ENCODE results near the gene BBS7. TPM values are rescaled to one million over a fixed set of nuclear protein-coding genes. Genes with fewer than 3 reads are reported as not detected.

Gene BBS7
- total and polyA plus RNA-seq, 2 donors (not counting 1 experiment from before 2014, with no cell fraction given): 22.5 to 22.7 TPM

DNA sequence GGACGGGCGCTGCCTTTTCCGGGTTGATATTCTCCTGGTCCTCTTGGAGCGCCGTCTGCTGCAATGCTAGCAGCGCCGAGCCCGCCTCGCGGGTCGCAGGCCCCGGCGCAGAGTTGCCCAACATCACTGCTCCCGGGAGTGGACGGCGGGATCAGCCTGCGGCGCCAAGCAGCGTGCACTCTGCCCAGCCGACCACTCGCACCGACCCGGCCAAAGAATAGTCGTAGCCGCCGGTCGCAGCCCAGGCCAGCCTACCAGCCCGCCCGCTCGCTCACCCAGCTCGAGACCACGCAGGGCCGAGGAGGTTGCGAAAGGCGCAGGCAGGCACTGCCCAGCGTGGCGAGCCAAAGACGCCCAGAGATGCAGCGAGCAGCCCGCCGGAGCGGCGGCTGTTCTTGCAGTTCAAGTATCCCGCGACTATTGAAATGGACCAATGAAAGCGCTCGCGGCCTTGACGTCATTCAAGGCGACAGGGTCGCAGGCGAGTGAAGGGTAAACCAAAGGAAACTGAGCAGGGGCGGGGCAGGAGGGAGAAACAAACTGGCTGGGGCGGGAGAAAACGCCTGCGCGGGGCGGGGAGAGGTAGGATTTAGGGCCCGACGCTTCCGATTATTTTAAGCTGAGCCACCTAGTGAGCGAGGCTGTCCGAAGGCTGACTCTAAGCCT is 46.6 kb downstream of the BBS7 start, which contains the start of gene CCNA2:
Gene CCNA2 (minus strand): TSS at position 379 of the 666 bp plus-strand sequence. CDS start 255 bp downstream, at position 124.
- no peaks in the 10 kb centered on the region for H4K20me1 ChIP-seq (ENCODE audit: control insufficient read depth, extremely low read depth, insufficient read depth, low read length)
- no peak for TF ChIP-seq EZH2 (IDR thresholded peaks at IDR 0.05; ENCODE audit: low read length, missing control alignments)
- TF ChIP-seq, protein P1, sequence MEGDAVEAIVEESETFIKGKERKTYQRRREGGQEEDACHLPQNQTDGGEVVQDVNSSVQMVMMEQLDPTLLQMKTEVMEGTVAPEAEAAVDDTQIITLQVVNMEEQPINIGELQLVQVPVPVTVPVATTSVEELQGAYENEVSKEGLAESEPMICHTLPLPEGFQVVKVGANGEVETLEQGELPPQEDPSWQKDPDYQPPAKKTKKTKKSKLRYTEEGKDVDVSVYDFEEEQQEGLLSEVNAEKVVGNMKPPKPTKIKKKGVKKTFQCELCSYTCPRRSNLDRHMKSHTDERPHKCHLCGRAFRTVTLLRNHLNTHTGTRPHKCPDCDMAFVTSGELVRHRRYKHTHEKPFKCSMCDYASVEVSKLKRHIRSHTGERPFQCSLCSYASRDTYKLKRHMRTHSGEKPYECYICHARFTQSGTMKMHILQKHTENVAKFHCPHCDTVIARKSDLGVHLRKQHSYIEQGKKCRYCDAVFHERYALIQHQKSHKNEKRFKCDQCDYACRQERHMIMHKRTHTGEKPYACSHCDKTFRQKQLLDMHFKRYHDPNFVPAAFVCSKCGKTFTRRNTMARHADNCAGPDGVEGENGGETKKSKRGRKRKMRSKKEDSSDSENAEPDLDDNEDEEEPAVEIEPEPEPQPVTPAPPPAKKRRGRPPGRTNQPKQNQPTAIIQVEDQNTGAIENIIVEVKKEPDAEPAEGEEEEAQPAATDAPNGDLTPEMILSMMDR (conservative IDR thresholded peaks at IDR 0.05 in 1 of 2, IDR thresholded peaks at IDR 0.05 in 1 of 2; ENCODE audit: low read depth in 1 of 2, low read length in 2 of 2): no peak
- H3K4me2 ChIP-seq (ENCODE audit: extremely low read depth, insufficient read depth, low read length): peak within 1 kb of the TSS; percentile 73
- H3K27ac ChIP-seq (ENCODE audit: insufficient read depth, low read length): peak within 1 kb of the TSS; percentile 73
- peak within 1 kb of the TSS; percentile 55 to 90 (median 78) for H3K4me3 ChIP-seq (replicated peaks in 1 of 4; ENCODE audit: control extremely low read depth in 1 of 4, insufficient read depth in 1 of 4, low read depth in 3 of 4, low read length in 4 of 4)
- DNase-seq (ENCODE audit: low read depth in 2 of 2): peak; percentile 95 to 97
- H3K36me3 ChIP-seq (ENCODE audit: control insufficient read depth, insufficient read depth, low read length): no peaks in the 10 kb centered on the region
- peaks cover 40% of the 10 kb centered on the region for H3K79me2 ChIP-seq (ENCODE audit: control insufficient read depth, insufficient read depth, low read length)
- H3K9me3 ChIP-seq (ENCODE audit: control insufficient read depth, insufficient read depth, low read depth, low read length): no peaks in the 10 kb centered on the region
- H2AFZ ChIP-seq (ENCODE audit: low read length): peak within 1 kb of the TSS; percentile 78
- H3K27me3 ChIP-seq (ENCODE audit: control insufficient read depth, insufficient read depth, low read length): no peaks in the 10 kb centered on the region
- peak within 1 kb of the TSS; percentile 58 for H3K9ac ChIP-seq (ENCODE audit: insufficient read depth, low read length)
- no peaks in the 10 kb centered on the region for H3K4me1 ChIP-seq (ENCODE audit: control insufficient read depth, extremely low read depth, insufficient read depth, low read length)

DNA sequence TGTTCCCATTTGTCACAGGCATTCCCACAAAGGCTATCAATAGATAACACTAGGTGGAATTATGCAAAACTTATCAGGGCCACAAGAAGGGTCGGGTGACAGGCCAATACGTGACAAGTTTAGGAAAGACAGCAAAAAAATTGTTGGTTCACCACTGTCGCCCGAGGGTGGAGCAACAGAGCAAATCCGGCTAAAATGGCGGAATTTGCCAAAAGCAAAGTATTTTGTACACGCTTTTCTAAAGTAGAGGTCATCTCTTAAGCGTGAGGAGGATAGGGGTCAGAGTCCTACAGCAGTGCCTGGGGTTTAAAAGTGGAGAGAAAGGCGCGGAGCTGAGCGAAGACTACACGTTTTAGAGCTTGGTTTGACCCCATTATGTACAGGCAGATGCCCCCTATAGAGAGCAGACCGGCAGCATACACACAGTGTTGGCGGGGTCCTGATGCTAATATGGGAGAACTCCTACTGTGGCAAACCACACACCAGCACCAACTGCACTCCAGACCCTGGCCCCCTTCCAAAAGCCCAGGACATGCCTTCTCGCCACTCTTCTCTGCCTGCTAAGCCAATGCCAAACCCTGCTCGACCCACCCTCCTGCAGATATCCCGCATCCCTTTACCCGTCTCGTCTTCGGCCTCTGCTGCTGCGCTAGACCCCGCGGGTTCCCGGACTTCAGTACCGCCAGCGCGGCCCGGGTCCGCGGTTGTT is 47.3 kb downstream of the BBS7 start:
- peak; percentile 24 to 37 for DNase-seq (ENCODE audit: low read depth in 2 of 2)
- H3K27me3 ChIP-seq (ENCODE audit: control insufficient read depth, insufficient read depth, low read length): no peaks in the 10 kb centered on the region
- peak overlapping the region; percentile 73 for H3K27ac ChIP-seq (ENCODE audit: insufficient read depth, low read length)
- H3K9ac ChIP-seq (ENCODE audit: insufficient read depth, low read length): peak overlapping the region; percentile 58
- H3K4me2 ChIP-seq (ENCODE audit: extremely low read depth, insufficient read depth, low read length): peak overlapping the region; percentile 53
- no peak for TF ChIP-seq EZH2 (IDR thresholded peaks at IDR 0.05; ENCODE audit: low read length, missing control alignments)
- TF ChIP-seq, protein P1 (conservative IDR thresholded peaks at IDR 0.05 in 1 of 2, IDR thresholded peaks at IDR 0.05 in 1 of 2; ENCODE audit: low read depth in 1 of 2, low read length in 2 of 2): peak; percentile 9 to 27
- no peaks in the 10 kb centered on the region for H4K20me1 ChIP-seq (ENCODE audit: control insufficient read depth, extremely low read depth, insufficient read depth, low read length)
- no peaks in the 10 kb centered on the region for H3K4me1 ChIP-seq (ENCODE audit: control insufficient read depth, extremely low read depth, insufficient read depth, low read length)
- H3K4me3 ChIP-seq (replicated peaks in 1 of 4; ENCODE audit: control extremely low read depth in 1 of 4, insufficient read depth in 1 of 4, low read depth in 3 of 4, low read length in 4 of 4): peak overlapping the region; percentile 55 to 90 (median 78)
- H3K36me3 ChIP-seq (ENCODE audit: control insufficient read depth, insufficient read depth, low read length): no peaks in the 10 kb centered on the region
- peaks cover 45% of the 10 kb centered on the region for H3K79me2 ChIP-seq (ENCODE audit: control insufficient read depth, insufficient read depth, low read length)
- H2AFZ ChIP-seq (ENCODE audit: low read length): peak overlapping the region; percentile 9
- H3K9me3 ChIP-seq (ENCODE audit: control insufficient read depth, insufficient read depth, low read depth, low read length): no peaks in the 10 kb centered on the region

DNA sequence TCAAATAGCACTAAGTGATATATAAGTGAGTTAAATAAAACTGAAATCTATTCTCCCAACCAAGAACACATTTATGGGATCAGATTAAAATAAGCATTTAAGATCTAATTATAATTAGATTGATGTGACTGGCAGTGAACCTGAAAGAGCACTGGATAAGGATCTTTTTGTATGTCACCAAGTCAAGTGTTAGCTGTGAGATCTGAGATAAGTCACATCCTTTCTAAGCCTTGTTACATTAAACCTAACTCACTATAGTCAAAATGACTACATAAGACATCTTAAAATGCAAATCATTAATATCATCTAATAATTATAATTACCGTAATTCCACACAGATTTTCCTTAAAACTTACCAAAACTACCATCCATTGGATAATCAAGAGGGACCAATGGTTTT is 48.2 kb downstream of the BBS7 start:
- Histone ChIP-seq H3K36me3 (ENCODE audit: control insufficient read depth, insufficient read depth, low read length) (no peaks in the 10 kb centered on the region), H3K79me2 (ENCODE audit: control insufficient read depth, insufficient read depth, low read length) (peaks cover 48% of the 10 kb centered on the region), H3K4me2 (ENCODE audit: extremely low read depth, insufficient read depth, low read length) (peak overlapping the region; percentile 53), H4K20me1 (ENCODE audit: control insufficient read depth, extremely low read depth, insufficient read depth, low read length) (no peaks in the 10 kb centered on the region), H3K27ac (ENCODE audit: insufficient read depth, low read length) (no peak overlapping the region), H3K4me1 (ENCODE audit: control insufficient read depth, extremely low read depth, insufficient read depth, low read length) (no peaks in the 10 kb centered on the region), H3K9me3 (ENCODE audit: control insufficient read depth, insufficient read depth, low read depth, low read length) (no peaks in the 10 kb centered on the region), H3K9ac (ENCODE audit: insufficient read depth, low read length) (no peak overlapping the region), H2AFZ (ENCODE audit: low read length) (no peak overlapping the region), H3K27me3 (ENCODE audit: control insufficient read depth, insufficient read depth, low read length) (no peaks in the 10 kb centered on the region), H3K4me3 (replicated peaks in 1 of 4; ENCODE audit: control extremely low read depth in 1 of 4, insufficient read depth in 1 of 4, low read depth in 3 of 4, low read length in 4 of 4) (peak overlapping the region; percentile 55 to 90 (median 78))
- no peak for DNase-seq (ENCODE audit: low read depth in 2 of 2)
- no peak for TF ChIP-seq EZH2 (IDR thresholded peaks at IDR 0.05; ENCODE audit: low read length, missing control alignments)
- TF ChIP-seq, protein P1 (conservative IDR thresholded peaks at IDR 0.05 in 1 of 2, IDR thresholded peaks at IDR 0.05 in 1 of 2; ENCODE audit: low read depth in 1 of 2, low read length in 2 of 2): no peak
